GM19023 (cell line): ENCODE results near the gene IFT43.
"Not testable (repeated sequence)": the region's sequence is repeated elsewhere in the genome, so short reads cannot be mapped to it uniquely, and the experiment has no call there.

Experiments used
- ATAC-seq: cut with Tn5 transposase; IDR thresholded peaks from one replicate; pipeline ENCODE4 v1.9.1; 2021; ENCODE audit warnings: mild to moderate bottlenecking, moderate library complexity; ENCODE audit not compliant: unreplicated experiment

The IFT43 gene

GRCh38 chr14:76009627-76010026, 24.1 kb downstream of the IFT43 start:
- ATAC-seq, result not testable (repeated sequence)

- ATAC-seq, result no peak
Observed at GRCh38 chr14:76011930-76012329, 26.4 kb downstream of the IFT43 start.

GRCh38 chr14:76012354-76012753, 26.8 kb downstream of the IFT43 start:
- no peak for ATAC-seq

GRCh38 chr14:76015191-76015590, 29.6 kb downstream of the IFT43 start:
- ATAC-seq, result no peak

- ATAC-seq, result no peak
Observed at GRCh38 chr14:76015668-76016067, 30.1 kb downstream of the IFT43 start.

GRCh38 chr14:76019676-76020075, 34.1 kb downstream of the IFT43 start:
- no peak for ATAC-seq

- no peak for ATAC-seq
Observed at GRCh38 chr14:76022991-76023390, 37.4 kb downstream of the IFT43 start.

GRCh38 chr14:76023757-76024156, 38.2 kb downstream of the IFT43 start:
- no peak for ATAC-seq

GRCh38 chr14:76024211-76024907, 38.8 kb downstream of the IFT43 start:
- no peak for ATAC-seq

GRCh38 chr14:76034566-76034965, 49.0 kb downstream of the IFT43 start:
- no peak for ATAC-seq

GRCh38 chr14:76040704-76041103, 55.1 kb downstream of the IFT43 start:
- ATAC-seq, result no peak

GRCh38 chr14:76045773-76046172, 60.2 kb downstream of the IFT43 start:
- ATAC-seq, result no peak

- ATAC-seq, result no peak
Observed at GRCh38 chr14:76050250-76050649, 64.7 kb downstream of the IFT43 start.

- no peak for ATAC-seq
Observed at GRCh38 chr14:76050797-76051392, 65.3 kb downstream of the IFT43 start.

GRCh38 chr14:76051717-76052465, 66.3 kb downstream of the IFT43 start:
- no peak for ATAC-seq

GRCh38 chr14:76053572-76054355, 68.2 kb downstream of the IFT43 start:
- ATAC-seq, result no peak

GRCh38 chr14:76055330-76055729, 69.8 kb downstream of the IFT43 start:
- ATAC-seq, result no peak

- no peak for ATAC-seq
Observed at GRCh38 chr14:76056128-76056527, 70.6 kb downstream of the IFT43 start.

GRCh38 chr14:76057914-76058313, 72.4 kb downstream of the IFT43 start:
- ATAC-seq, result no peak

GRCh38 chr14:76063327-76063726, 77.8 kb downstream of the IFT43 start:
- ATAC-seq, result no peak

- ATAC-seq, result no peak
Observed at GRCh38 chr14:76065519-76065918, 80.0 kb downstream of the IFT43 start.
